GM12878 (cell line): ENCODE data around the gene TTC39C.

ENCODE experiments used
- HDAC2 ChIP-seq: fragments of 200-600 bp; sonication (generic); IDR thresholded peaks from 2 replicates; pipeline ENCODE4 v1.6.1; 2017
- NR2F1 ChIP-seq: fragments of 450-650 bp; conservative IDR thresholded peaks from 2 replicates; pipeline ENCODE4 v1.6.1; 2017; ENCODE audit warnings: mild to moderate bottlenecking
- POLR2A ChIP-seq: IDR thresholded peaks from 2 replicates; pipeline ENCODE4 v1.6.1; 2011; ENCODE audit warnings: low read depth, mild to moderate bottlenecking, low read length
- RAD21 ChIP-seq: IDR thresholded peaks from 2 replicates; pipeline ENCODE4 v1.6.1; 2011; ENCODE audit warnings: mild to moderate bottlenecking, low read depth, low read length, moderate library complexity; ENCODE audit not compliant: insufficient read depth
- RELA ChIP-seq: fragments of 450-650 bp; IDR thresholded peaks from 2 replicates; pipeline ENCODE4 v1.8.0; 2014; ENCODE audit warnings: borderline replicate concordance; ENCODE audit not compliant: partially characterized antibody
- REST ChIP-seq: IDR thresholded peaks from 2 replicates; pipeline ENCODE4 v1.6.1; 2012; ENCODE audit warnings: mild to moderate bottlenecking, low read depth, low read length
- SMARCA5 ChIP-seq: fragments of 450-650 bp; IDR thresholded peaks from 2 replicates; pipeline ENCODE4 v1.6.1; 2017; ENCODE audit warnings: mild to moderate bottlenecking
- TCF12 ChIP-seq: IDR thresholded peaks from 2 replicates; pipeline ENCODE4 v1.6.1; 2011; ENCODE audit warnings: low read depth, mild to moderate bottlenecking, low read length
- TF ChIP-seq, protein P1 (sequence below), 3 experiments: IDR thresholded peaks in 2 of 3; conservative IDR thresholded peaks in 1 of 3; 2 replicates each; pipeline ENCODE4 v1.5.1; 2011; ENCODE audit warnings: low read depth in 3 of 3, low read length in 3 of 3, mild to moderate bottlenecking in 3 of 3, control low read depth in 2 of 3, moderate library complexity in 2 of 3, inconsistent platforms in 1 of 3, mixed read lengths in 1 of 3; ENCODE audit not compliant: control insufficient read depth in 2 of 3, insufficient read depth in 1 of 3; ENCODE audit errors: extremely low read depth in 1 of 3
- TF ChIP-seq, protein P2 (sequence below): IDR thresholded peaks from 2 replicates; pipeline ENCODE4 v1.6.1; 2012; ENCODE audit warnings: low read depth, low read length, improper control_type of control experiment

DNA sequence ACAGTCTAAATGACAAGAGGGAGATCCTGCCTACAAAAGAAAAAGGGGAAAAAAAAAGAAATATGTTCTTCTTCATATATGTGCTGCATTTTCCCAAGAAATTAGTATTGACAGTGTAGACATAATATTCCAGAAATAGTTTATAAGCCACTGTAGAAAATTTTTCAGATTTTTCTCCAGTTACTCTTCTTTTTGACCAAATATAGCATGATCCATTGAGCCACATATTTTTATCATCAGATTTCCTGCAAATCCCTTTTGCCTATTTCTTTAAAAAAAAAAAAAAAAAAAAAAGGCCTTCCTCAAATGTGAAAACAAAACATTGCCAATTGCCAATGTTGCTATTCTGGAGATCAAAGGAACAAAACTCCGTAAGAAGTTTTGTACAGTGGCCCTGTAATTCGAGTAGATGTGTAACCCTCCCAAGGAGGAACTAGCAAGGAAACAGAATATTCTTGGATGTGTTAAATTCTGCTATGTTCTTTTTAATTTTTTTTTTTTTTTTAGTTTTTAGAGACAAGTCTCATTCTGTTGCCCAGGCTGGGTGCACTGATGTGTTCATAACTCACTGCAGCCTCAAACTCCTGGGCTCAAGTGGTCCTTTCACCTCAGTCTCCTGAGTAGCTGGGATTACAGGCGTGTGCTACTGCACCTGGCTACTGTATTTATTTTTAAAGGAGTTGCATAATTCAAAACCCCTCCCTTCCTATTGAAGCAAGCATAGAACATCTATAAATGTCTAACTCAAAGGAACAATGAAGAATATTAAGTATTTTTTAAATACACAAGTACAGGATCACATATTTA is 111.8 kb downstream of the TTC39C start:
- TF ChIP-seq RAD21 = no peak
- TF ChIP-seq NR2F1 = no peak
- TF ChIP-seq REST = no peak
- no peak for TF ChIP-seq RELA
- TF ChIP-seq SMARCA5 = no peak
- TF ChIP-seq, protein P1, sequence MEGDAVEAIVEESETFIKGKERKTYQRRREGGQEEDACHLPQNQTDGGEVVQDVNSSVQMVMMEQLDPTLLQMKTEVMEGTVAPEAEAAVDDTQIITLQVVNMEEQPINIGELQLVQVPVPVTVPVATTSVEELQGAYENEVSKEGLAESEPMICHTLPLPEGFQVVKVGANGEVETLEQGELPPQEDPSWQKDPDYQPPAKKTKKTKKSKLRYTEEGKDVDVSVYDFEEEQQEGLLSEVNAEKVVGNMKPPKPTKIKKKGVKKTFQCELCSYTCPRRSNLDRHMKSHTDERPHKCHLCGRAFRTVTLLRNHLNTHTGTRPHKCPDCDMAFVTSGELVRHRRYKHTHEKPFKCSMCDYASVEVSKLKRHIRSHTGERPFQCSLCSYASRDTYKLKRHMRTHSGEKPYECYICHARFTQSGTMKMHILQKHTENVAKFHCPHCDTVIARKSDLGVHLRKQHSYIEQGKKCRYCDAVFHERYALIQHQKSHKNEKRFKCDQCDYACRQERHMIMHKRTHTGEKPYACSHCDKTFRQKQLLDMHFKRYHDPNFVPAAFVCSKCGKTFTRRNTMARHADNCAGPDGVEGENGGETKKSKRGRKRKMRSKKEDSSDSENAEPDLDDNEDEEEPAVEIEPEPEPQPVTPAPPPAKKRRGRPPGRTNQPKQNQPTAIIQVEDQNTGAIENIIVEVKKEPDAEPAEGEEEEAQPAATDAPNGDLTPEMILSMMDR (IDR thresholded peaks at IDR 0.05 in 2 of 3, conservative IDR thresholded peaks at IDR 0.05 in 1 of 3; ENCODE audit: control insufficient read depth in 2 of 3, extremely low read depth in 1 of 3, insufficient read depth in 1 of 3, low read depth in 3 of 3, low read length in 3 of 3) = no peak
- no peak for TF ChIP-seq HDAC2
- TF ChIP-seq, protein P2, sequence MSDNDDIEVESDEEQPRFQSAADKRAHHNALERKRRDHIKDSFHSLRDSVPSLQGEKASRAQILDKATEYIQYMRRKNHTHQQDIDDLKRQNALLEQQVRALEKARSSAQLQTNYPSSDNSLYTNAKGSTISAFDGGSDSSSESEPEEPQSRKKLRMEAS = no peak
- no peak for TF ChIP-seq TCF12
- no peak for TF ChIP-seq POLR2A
